Central memory CD8-positive, alpha-beta T cell (primary cell): ENCODE data around the gene NUDT15.
"Not testable (repeated sequence)": the region's sequence is repeated elsewhere in the genome, so short reads cannot be mapped to it uniquely, and the experiment has no call there.

Source experiments
- ATAC-seq: fragments of 150-1000 bp; cut with Tn5 transposase; replicated peaks from 2 replicates; pipeline ENCODE4 v1.10.0; 2022; ENCODE audit warnings: mild to moderate bottlenecking, moderate FRiP score, moderate number of reproducible peaks; ENCODE audit not compliant: poor library complexity, severe bottlenecking; ENCODE audit errors: extremely low read depth
- DNase-seq, 2 donors: peaks; one replicate each; pipeline ENCODE4 v3.0.0; 2021; ENCODE audit warnings: low spot score in 2 of 2
- H3K27ac Mint-ChIP-seq: one replicate; pipeline ENCODE4 v1.8.0; 2022; ENCODE audit warnings: low read depth, mild to moderate bottlenecking, moderate library complexity, mixed read lengths
- H3K27me3 Mint-ChIP-seq: one replicate; pipeline ENCODE4 v1.8.0; 2022; ENCODE audit warnings: mixed read lengths
- H3K36me3 Mint-ChIP-seq: one replicate; pipeline ENCODE4 v1.8.0; 2022; ENCODE audit warnings: mild to moderate bottlenecking, moderate library complexity, mixed read lengths; ENCODE audit not compliant: insufficient read depth
- H3K4me1 Mint-ChIP-seq: one replicate; pipeline ENCODE4 v1.8.0; 2022; ENCODE audit warnings: mixed read lengths
- H3K4me3 Mint-ChIP-seq: one replicate; pipeline ENCODE4 v1.8.0; 2022; ENCODE audit warnings: mild to moderate bottlenecking, moderate library complexity, mixed read lengths
- H3K9me3 Mint-ChIP-seq: one replicate; pipeline ENCODE4 v1.8.0; 2022; ENCODE audit warnings: mixed read lengths

Gene NUDT15

DNA sequence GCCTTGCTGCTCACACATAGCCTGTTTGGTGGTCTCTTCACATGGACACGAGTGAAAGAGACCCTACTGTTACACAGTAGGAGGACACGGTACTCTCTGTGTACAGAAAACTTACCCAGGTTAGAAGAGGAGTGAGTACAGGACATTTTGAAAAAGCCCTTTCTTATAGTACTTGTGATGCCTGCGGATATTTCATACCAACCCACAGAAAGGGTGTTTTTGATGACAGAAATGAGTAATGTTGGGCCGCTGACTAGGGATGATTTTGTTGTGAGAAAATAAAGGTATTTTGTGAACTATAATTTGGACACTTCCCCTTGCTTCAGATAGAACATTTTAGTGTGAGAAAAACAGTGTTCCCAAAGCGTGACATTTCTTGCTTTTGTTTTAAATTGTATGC is 18.2 kb downstream of the NUDT15 start:
- H3K4me1 Mint-ChIP-seq: peaks cover 28% of the 10 kb centered on the region
- ATAC-seq (no peak), DNase-seq (no peak)
- no peaks in the 10 kb centered on the region for H3K9me3 Mint-ChIP-seq
- H3K36me3 Mint-ChIP-seq: peaks cover 14% of the 10 kb centered on the region
- peak overlapping the region; percentile 19 for H3K27ac Mint-ChIP-seq
- no peaks in the 10 kb centered on the region for H3K27me3 Mint-ChIP-seq
- H3K4me3 Mint-ChIP-seq: no peak overlapping the region

- DNase-seq, H3K36me3 Mint-ChIP-seq, H3K9me3 Mint-ChIP-seq, H3K27me3 Mint-ChIP-seq, H3K4me3 Mint-ChIP-seq, H3K27ac Mint-ChIP-seq, ATAC-seq: not testable (repeated sequence)
- H3K4me1 Mint-ChIP-seq: peaks cover 38% of the 10 kb centered on the region
These were observed 21.0 kb downstream of the NUDT15 start for GRCh38 chr13:48058536-48058935.

DNA sequence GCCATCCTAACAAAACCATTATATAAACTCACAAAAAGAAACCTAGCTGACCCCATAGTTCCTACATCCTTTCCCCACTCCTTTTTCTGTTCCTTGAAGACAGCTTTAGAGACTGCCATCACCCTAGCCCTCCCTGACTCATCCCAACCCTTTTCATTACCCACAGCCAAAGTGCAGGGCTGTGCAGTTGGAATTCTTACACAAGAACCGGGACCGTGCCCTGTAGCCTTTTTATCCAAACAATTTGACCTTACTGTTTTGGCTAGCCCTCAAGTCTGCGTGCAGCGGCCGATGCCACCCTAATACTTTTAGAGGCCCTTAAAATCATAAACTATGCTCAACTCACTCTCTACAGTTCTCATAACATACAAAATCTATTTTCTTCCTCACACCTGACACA is 22.4 kb downstream of the NUDT15 start:
- Mint-ChIP-seq H3K4me1 (peaks cover 38% of the 10 kb centered on the region), H3K27ac (peak overlapping the region; percentile 41)
- not testable (repeated sequence) for H3K27me3 Mint-ChIP-seq, H3K36me3 Mint-ChIP-seq, DNase-seq, H3K9me3 Mint-ChIP-seq, H3K4me3 Mint-ChIP-seq, ATAC-seq

GRCh38 chr13:48066310-48066989 is 28.9 kb downstream of the NUDT15 start:
- no peak for ATAC-seq
- DNase-seq: no peak
- no peaks in the 10 kb centered on the region for H3K27me3 Mint-ChIP-seq
- no peak overlapping the region for H3K27ac Mint-ChIP-seq
- H3K4me1 Mint-ChIP-seq: peaks cover 4% of the 10 kb centered on the region
- H3K9me3 Mint-ChIP-seq: no peaks in the 10 kb centered on the region
- no peak overlapping the region for H3K4me3 Mint-ChIP-seq
- peaks cover 19% of the 10 kb centered on the region for H3K36me3 Mint-ChIP-seq

DNA sequence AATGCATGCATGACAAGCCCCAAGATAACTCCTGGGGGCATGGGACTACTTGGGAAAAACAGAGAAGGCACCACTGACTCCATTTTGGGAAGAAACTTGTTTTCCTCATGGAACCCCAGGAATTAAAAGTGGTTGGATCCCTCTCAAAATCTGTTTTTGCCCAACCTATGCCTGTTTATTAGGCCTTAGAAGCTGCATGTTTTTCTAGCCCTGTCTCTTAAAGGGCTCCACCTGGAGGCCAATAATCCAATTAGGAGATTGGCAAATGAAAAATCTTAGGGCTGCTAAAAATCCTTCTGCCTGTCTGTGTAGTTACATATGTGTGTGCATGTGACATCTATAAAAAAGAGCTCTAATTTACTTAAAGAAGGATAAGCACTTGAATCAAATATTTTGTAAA is 30.5 kb downstream of the NUDT15 start:
- ATAC-seq (no peak), DNase-seq (no peak)
- no peaks in the 10 kb centered on the region for H3K4me1 Mint-ChIP-seq
- H3K27me3 Mint-ChIP-seq: no peaks in the 10 kb centered on the region
- H3K36me3 Mint-ChIP-seq: peaks cover 28% of the 10 kb centered on the region
- no peak overlapping the region for H3K4me3 Mint-ChIP-seq
- no peaks in the 10 kb centered on the region for H3K9me3 Mint-ChIP-seq
- H3K27ac Mint-ChIP-seq: no peak overlapping the region

GRCh38 chr13:48068952-48069351 is 31.4 kb downstream of the NUDT15 start:
- peaks cover 28% of the 10 kb centered on the region for H3K36me3 Mint-ChIP-seq
- no peaks in the 10 kb centered on the region for H3K27me3 Mint-ChIP-seq
- H3K4me1 Mint-ChIP-seq: no peaks in the 10 kb centered on the region
- no peak for DNase-seq
- H3K4me3 Mint-ChIP-seq: no peak overlapping the region
- H3K27ac Mint-ChIP-seq: no peak overlapping the region
- ATAC-seq: no peak
- no peaks in the 10 kb centered on the region for H3K9me3 Mint-ChIP-seq

- Mint-ChIP-seq H3K9me3 (no peaks in the 10 kb centered on the region), H3K4me3 (no peak overlapping the region), H3K27me3 (no peaks in the 10 kb centered on the region), H3K36me3 (peaks cover 32% of the 10 kb centered on the region), H3K4me1 (no peaks in the 10 kb centered on the region), H3K27ac (no peak overlapping the region)
- no peak for ATAC-seq
- DNase-seq: no peak
These were observed 32.0 kb downstream of the NUDT15 start for GRCh38 chr13:48069573-48069972.

GRCh38 chr13:48070942-48071341 is 33.4 kb downstream of the NUDT15 start:
- DNase-seq (no peak), ATAC-seq (no peak)
- no peaks in the 10 kb centered on the region for H3K27me3 Mint-ChIP-seq
- no peak overlapping the region for H3K27ac Mint-ChIP-seq
- no peak overlapping the region for H3K4me3 Mint-ChIP-seq
- H3K4me1 Mint-ChIP-seq: no peaks in the 10 kb centered on the region
- H3K36me3 Mint-ChIP-seq: peaks cover 43% of the 10 kb centered on the region
- H3K9me3 Mint-ChIP-seq: no peaks in the 10 kb centered on the region

DNA sequence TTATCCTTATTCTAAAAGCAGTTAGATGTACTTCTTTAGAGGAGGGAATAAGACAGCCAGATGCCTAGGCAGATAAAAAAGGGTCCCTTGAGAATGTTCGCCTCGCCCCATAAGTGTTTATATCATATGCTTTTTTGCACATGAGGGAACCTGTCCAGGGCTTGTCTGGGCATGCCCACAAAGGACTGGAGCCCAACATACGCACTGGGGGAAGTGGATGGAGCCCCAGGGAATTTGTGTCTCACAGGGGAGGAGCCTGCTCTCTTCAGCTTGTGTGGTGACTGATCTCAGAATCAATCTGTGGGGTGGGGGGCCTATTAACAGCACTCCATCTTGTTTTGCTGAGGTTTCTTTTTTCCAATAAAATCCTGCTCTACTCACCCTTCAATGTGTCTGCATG is 34.8 kb downstream of the NUDT15 start:
- no peak for ATAC-seq
- no peaks in the 10 kb centered on the region for H3K4me1 Mint-ChIP-seq
- H3K9me3 Mint-ChIP-seq: no peaks in the 10 kb centered on the region
- no peak overlapping the region for H3K27ac Mint-ChIP-seq
- DNase-seq: no peak
- H3K4me3 Mint-ChIP-seq: no peak overlapping the region
- H3K36me3 Mint-ChIP-seq: peaks cover 46% of the 10 kb centered on the region
- no peaks in the 10 kb centered on the region for H3K27me3 Mint-ChIP-seq

DNA sequence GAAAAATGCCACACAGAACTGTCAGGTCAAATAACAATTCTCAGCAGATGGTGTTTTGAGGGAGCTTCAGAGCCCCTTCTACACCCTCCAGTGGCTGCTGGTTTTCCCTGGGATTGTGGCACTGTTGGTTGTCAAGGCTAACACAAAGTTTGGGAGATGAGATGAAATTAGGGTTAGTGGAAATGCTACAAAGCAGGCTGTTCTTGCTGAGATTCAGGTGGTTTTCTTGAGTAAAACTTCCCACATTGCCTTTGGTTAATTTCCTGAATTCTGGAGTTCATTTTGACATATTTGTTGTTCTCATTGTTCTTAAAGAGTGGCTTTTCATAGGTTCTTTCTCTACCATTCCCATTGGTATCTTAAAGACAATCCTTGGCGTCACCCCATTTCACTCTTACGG is 35.3 kb downstream of the NUDT15 start:
- no peaks in the 10 kb centered on the region for H3K4me1 Mint-ChIP-seq
- DNase-seq: no peak
- H3K27me3 Mint-ChIP-seq: no peaks in the 10 kb centered on the region
- no peak overlapping the region for H3K27ac Mint-ChIP-seq
- peaks cover 46% of the 10 kb centered on the region for H3K36me3 Mint-ChIP-seq
- H3K9me3 Mint-ChIP-seq: no peaks in the 10 kb centered on the region
- H3K4me3 Mint-ChIP-seq: no peak overlapping the region
- ATAC-seq: no peak

GRCh38 chr13:48074006-48074405 is 36.5 kb downstream of the NUDT15 start:
- H3K27ac Mint-ChIP-seq: no peak overlapping the region
- DNase-seq: no peak
- no peaks in the 10 kb centered on the region for H3K4me1 Mint-ChIP-seq
- ATAC-seq: no peak
- H3K4me3 Mint-ChIP-seq: no peak overlapping the region
- no peaks in the 10 kb centered on the region for H3K9me3 Mint-ChIP-seq
- no peaks in the 10 kb centered on the region for H3K27me3 Mint-ChIP-seq
- H3K36me3 Mint-ChIP-seq: peaks cover 51% of the 10 kb centered on the region

- Mint-ChIP-seq H3K27ac (no peak overlapping the region), H3K4me3 (no peak overlapping the region), H3K4me1 (peaks cover 5% of the 10 kb centered on the region), H3K36me3 (peaks cover 65% of the 10 kb centered on the region), H3K27me3 (no peaks in the 10 kb centered on the region), H3K9me3 (no peaks in the 10 kb centered on the region)
- DNase-seq: no peak
- peak; percentile 52 for ATAC-seq
These were observed 40.7 kb downstream of the NUDT15 start for GRCh38 chr13:48078251-48078656.

DNA sequence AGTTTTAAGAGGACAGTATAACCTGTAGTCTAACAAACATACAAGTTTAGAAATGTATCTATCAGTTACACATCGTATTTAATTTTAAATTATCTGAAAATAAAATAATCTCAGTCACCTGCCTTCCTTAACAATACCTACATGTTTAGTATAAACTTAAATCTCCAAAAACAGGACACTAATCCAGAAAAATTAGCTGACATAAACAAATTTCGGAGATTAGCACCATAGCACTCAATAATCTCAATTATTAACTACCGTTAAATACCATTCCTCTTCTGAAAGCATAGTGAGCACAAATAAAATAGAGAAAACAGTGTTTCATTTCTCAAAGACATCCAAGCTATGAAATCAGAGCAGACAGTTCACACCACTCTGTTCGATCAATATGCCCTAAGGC is 44.2 kb downstream of the NUDT15 start:
- H3K4me3 Mint-ChIP-seq: no peak overlapping the region
- DNase-seq: no peak
- peaks cover 5% of the 10 kb centered on the region for H3K4me1 Mint-ChIP-seq
- no peaks in the 10 kb centered on the region for H3K27me3 Mint-ChIP-seq
- no peaks in the 10 kb centered on the region for H3K9me3 Mint-ChIP-seq
- ATAC-seq: no peak
- no peak overlapping the region for H3K27ac Mint-ChIP-seq
- H3K36me3 Mint-ChIP-seq: peaks cover 69% of the 10 kb centered on the region
